Prostate gland (tissue), 2 donors: ENCODE results near the gene OLIG2.

Experiments
- POLR2AphosphoS5 ChIP-seq: sonication (generic); formaldehyde crosslinking; IDR thresholded peaks from one replicate; pipeline ENCODE4 v1.6.1; 2017; ENCODE audit warnings: antibody characterized with exemption
- TF ChIP-seq, protein P1 (sequence below), 4 experiments: fragments of 200-600 bp in 2 of 4; fragments of 450-650 bp in 2 of 4; sonication (generic) in 2 of 4; IDR thresholded peaks; 1 replicate in 3 of 4; 2 replicates in 1 of 4; pipeline ENCODE4 v1.5.1; 2016 to 2019; ENCODE audit warnings: antibody characterized with exemption in 4 of 4, mild to moderate bottlenecking in 2 of 4, moderate library complexity in 2 of 4

DNA sequence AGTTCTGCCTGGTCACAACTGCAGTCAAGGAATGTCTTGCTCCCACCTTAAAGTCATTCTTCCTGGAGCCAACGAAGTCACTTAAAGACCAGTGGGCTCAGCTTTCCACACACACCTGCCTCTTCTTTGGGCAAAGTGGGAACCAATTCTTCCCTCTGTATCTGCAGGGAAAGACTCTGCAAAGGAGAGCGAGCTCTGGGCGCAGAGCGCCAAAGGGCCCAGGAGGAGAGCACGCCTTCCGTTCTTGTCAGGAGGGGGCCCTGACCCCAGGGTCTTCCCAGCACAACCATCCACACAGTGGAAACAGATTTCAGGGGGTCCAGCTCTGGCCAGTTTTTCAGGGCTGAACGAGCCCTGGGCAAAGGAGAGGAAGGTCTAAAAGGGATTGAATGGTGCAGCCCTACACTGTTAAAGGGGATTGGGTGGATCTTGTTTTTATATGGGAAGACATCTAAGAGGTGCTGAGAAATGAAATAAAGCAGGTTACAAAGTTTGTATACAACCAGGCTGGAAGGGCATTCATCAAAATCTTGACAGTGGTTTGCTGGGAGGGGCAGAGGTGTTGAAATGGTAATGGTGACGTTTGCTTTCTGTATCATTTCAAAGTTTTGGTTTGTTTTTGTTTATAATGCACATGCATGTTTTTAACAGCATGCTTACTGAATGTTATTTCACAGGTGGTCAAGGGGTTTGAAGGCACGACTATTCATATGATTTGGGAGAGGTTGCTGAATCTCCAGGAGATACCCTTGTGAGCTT is 6.8 kb upstream of the OLIG2 start:
- TF ChIP-seq POLR2AphosphoS5 = no peak
- TF ChIP-seq, protein P1, sequence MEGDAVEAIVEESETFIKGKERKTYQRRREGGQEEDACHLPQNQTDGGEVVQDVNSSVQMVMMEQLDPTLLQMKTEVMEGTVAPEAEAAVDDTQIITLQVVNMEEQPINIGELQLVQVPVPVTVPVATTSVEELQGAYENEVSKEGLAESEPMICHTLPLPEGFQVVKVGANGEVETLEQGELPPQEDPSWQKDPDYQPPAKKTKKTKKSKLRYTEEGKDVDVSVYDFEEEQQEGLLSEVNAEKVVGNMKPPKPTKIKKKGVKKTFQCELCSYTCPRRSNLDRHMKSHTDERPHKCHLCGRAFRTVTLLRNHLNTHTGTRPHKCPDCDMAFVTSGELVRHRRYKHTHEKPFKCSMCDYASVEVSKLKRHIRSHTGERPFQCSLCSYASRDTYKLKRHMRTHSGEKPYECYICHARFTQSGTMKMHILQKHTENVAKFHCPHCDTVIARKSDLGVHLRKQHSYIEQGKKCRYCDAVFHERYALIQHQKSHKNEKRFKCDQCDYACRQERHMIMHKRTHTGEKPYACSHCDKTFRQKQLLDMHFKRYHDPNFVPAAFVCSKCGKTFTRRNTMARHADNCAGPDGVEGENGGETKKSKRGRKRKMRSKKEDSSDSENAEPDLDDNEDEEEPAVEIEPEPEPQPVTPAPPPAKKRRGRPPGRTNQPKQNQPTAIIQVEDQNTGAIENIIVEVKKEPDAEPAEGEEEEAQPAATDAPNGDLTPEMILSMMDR (IDR thresholded peaks at IDR 0.05) = no peak
